DOHH2 (cell line): Measurements from ENCODE around the gene HMCN2.

Experiments
- EZH2phosphoT487 ChIP-seq: fragments of 200-600 bp; sonication (generic); IDR thresholded peaks from 2 replicates; pipeline ENCODE4 v1.6.1; 2017; ENCODE audit warnings: borderline replicate concordance, mild to moderate bottlenecking, antibody characterized with exemption, low read length, moderate library complexity, mixed read lengths
- TF ChIP-seq, protein P1 (sequence below): fragments of 200-600 bp; sonication (generic); IDR thresholded peaks from one replicate; pipeline ENCODE4 v1.5.1; 2014; ENCODE audit warnings: antibody characterized with exemption, mild to moderate bottlenecking, low read depth, low read length; ENCODE audit not compliant: poor library complexity, severe bottlenecking

DNA sequence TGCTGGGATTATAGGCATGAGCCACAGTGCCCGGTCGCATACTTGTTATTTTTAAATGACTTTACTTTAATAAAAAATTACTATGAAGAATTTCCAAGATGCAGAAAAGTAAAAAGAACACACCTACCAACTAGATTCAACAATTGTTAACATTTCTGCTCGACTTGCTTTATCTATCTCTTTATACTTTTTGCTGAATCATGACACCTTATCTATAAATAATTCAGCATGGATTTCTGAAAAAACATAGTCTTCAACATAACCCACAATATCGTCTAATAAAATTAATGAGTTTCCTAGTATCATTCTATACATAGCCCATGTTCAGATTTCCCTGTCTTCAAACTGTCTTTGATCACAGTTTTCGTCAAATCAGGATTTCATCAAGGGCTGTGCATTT lies 25.9 kb downstream of the HMCN2 start:
- TF ChIP-seq, protein P1, sequence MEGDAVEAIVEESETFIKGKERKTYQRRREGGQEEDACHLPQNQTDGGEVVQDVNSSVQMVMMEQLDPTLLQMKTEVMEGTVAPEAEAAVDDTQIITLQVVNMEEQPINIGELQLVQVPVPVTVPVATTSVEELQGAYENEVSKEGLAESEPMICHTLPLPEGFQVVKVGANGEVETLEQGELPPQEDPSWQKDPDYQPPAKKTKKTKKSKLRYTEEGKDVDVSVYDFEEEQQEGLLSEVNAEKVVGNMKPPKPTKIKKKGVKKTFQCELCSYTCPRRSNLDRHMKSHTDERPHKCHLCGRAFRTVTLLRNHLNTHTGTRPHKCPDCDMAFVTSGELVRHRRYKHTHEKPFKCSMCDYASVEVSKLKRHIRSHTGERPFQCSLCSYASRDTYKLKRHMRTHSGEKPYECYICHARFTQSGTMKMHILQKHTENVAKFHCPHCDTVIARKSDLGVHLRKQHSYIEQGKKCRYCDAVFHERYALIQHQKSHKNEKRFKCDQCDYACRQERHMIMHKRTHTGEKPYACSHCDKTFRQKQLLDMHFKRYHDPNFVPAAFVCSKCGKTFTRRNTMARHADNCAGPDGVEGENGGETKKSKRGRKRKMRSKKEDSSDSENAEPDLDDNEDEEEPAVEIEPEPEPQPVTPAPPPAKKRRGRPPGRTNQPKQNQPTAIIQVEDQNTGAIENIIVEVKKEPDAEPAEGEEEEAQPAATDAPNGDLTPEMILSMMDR, result no peak
- TF ChIP-seq EZH2phosphoT487, result no peak
